PFSK-1 (cell line): ENCODE data around the gene MEMO1.

ENCODE experiments used
- FOXP2 ChIP-seq: optimal IDR thresholded peaks from 2 replicates; pipeline ENCODE3; 2011; ENCODE audit warnings: borderline replicate concordance, control low read depth, inconsistent platforms; ENCODE audit not compliant: insufficient read depth; ENCODE audit errors: extremely low read length, extremely low read depth
- POLR2AphosphoS5 ChIP-seq: IDR thresholded peaks from 2 replicates; pipeline ENCODE4 v1.6.1; 2012; ENCODE audit warnings: low read depth, mild to moderate bottlenecking, control low read depth, low read length, moderate library complexity
- REST ChIP-seq, 2 experiments: IDR thresholded peaks; 2 replicates each; pipeline versions ENCODE4 v1.6.1 to v1.8.0; 2011 to 2012; ENCODE audit warnings: low read depth in 2 of 2, low read length in 2 of 2, control low read depth in 1 of 2, inconsistent platforms in 1 of 2, mild to moderate bottlenecking in 1 of 2, moderate library complexity in 1 of 2; ENCODE audit not compliant: insufficient read depth in 1 of 2
- SIN3A ChIP-seq: IDR thresholded peaks from 2 replicates; pipeline ENCODE4 v1.6.1; 2012; ENCODE audit warnings: mild to moderate bottlenecking, low read length, moderate library complexity, borderline replicate concordance; ENCODE audit not compliant: insufficient read depth
- TAF1 ChIP-seq: IDR thresholded peaks from 2 replicates; pipeline ENCODE4 v1.6.1; 2012; ENCODE audit warnings: low read length, control low read depth, borderline replicate concordance; ENCODE audit not compliant: insufficient read depth

The MEMO1 gene

GRCh38 chr2:31932589-31932988 lies 78.2 kb downstream of the MEMO1 start:
- no peak for TF ChIP-seq POLR2AphosphoS5
- TF ChIP-seq REST (IDR thresholded peaks at IDR 0.05; ENCODE audit: insufficient read depth in 1 of 2, low read depth in 2 of 2, low read length in 2 of 2): no peak
- TF ChIP-seq TAF1: no peak
- no peak for TF ChIP-seq FOXP2
- TF ChIP-seq SIN3A: no peak

- no peak for TF ChIP-seq FOXP2
- TF ChIP-seq POLR2AphosphoS5: no peak
- TF ChIP-seq SIN3A: no peak
- TF ChIP-seq REST (IDR thresholded peaks at IDR 0.05; ENCODE audit: insufficient read depth in 1 of 2, low read depth in 2 of 2, low read length in 2 of 2): no peak
- TF ChIP-seq TAF1: no peak
Observed at GRCh38 chr2:31931916-31932315, 78.9 kb downstream of the MEMO1 start.

- TF ChIP-seq SIN3A (no peak), FOXP2 (no peak), TAF1 (no peak), POLR2AphosphoS5 (no peak), REST (IDR thresholded peaks at IDR 0.05; ENCODE audit: insufficient read depth in 1 of 2, low read depth in 2 of 2, low read length in 2 of 2) (no peak)
Observed at GRCh38 chr2:31925517-31925916, 85.3 kb downstream of the MEMO1 start.

- TF ChIP-seq TAF1 (no peak), FOXP2 (no peak), POLR2AphosphoS5 (no peak), REST (IDR thresholded peaks at IDR 0.05; ENCODE audit: insufficient read depth in 1 of 2, low read depth in 2 of 2, low read length in 2 of 2) (no peak), SIN3A (no peak)
Observed at GRCh38 chr2:31923662-31924061, 87.1 kb downstream of the MEMO1 start.

- no peak for TF ChIP-seq REST (IDR thresholded peaks at IDR 0.05; ENCODE audit: insufficient read depth in 1 of 2, low read depth in 2 of 2, low read length in 2 of 2)
- TF ChIP-seq TAF1: no peak
- TF ChIP-seq SIN3A: no peak
- TF ChIP-seq FOXP2: no peak
- TF ChIP-seq POLR2AphosphoS5: no peak
Observed at GRCh38 chr2:31922542-31923408, 88.0 kb downstream of the MEMO1 start.
